ENCODE results near the gene RMND5B.

The RMND5B gene

DNA sequence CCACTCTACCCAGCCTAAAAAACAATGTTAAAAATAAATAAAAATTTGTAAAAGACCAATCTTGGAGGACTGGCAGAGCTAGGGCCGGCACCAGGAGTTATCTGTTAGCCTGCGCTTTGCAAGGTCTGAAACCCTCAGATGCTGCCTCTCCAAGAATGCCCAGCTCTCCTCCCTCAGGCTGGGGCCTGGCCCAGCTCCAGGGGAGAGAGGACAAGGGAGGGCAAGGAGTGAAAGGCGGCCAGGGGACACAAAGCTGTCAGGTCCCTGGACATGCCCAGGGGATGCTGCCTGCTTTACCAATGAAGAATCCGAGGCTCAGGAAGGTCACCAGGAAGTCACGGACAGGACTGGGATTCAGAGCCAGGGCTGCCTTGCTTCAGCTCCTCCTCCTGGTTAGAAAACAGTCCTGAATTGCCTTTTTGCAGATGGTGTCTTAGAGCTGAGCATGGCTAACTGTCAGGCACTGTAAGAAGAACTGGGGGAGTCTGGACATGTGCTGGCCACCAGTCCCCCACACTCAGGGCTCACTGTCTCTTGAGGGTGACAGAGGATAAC lies 23.0 kb upstream of the RMND5B start:
- TF ChIP-seq GATA3 (IDR thresholded peaks at IDR 0.05; ENCODE audit: low read depth, low read length) (no peak), GATA2 (IDR thresholded peaks at IDR 0.05; ENCODE audit: low read depth, low read length) (no peak)

DNA sequence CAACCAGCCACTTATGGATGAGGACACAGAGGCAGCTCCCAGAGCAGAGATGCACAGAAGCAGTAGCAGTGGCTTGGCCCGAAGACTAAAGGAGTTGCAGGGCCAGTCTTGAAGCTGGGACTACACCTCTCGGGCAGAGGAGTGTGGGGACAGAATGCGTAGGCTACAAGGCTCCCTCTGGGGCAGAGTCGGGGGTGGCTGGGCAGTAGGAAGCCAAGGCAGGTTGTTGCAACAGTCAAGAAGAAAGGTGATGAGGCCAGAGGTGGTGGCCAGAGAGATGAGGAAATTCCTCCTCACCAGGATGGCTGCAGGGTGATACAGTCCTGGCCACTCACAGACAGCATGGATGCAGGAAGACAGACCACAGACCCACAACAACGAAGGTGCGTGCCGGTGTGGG lies 22.4 kb upstream of the RMND5B start:
- no peak for TF ChIP-seq GATA2 (IDR thresholded peaks at IDR 0.05; ENCODE audit: low read depth, low read length)
- TF ChIP-seq GATA3 (IDR thresholded peaks at IDR 0.05; ENCODE audit: low read depth, low read length), result no peak

DNA sequence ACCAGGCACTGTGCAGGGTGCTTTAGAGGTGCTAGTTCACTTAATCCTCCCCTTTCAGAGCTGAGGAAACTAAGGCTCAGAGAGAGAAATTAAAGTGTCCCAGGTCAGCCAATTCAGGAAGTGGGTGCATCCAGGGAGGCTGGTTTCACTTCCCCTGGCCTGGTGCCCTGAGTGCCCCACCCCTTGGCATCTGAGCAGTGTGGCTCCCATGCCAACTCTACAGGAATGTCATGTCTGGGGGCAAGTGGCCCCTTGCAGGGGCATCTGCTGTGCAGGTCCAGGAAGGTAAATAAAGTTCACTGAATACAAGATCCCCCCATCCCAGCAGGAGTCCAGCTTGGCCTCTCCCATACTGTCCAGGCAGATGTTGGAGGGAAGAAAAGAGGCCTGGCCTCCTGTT lies 21.8 kb upstream of the RMND5B start:
- no peak for TF ChIP-seq GATA3 (IDR thresholded peaks at IDR 0.05; ENCODE audit: low read depth, low read length)
- TF ChIP-seq GATA2 (IDR thresholded peaks at IDR 0.05; ENCODE audit: low read depth, low read length), result no peak

DNA sequence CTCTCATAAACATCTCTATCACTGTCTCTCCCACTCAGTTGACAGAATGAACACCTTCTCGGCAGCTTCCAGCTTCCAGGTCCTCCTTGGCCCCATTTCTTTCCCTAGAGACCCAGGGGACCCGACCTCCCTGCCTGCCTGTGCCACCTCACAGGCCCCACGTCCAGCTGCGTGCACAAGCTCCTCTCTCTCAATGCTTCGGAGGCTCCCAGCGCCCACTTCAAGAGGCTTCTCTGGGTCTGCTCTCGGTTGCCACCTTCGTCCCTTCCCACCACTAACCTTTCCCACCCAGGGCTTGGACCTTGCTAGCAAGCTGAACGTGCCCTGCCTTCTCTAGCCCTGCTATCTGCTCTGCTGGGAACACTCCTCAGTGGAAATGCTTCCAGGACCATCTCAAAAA lies 20.3 kb upstream of the RMND5B start:
- TF ChIP-seq GATA3 (IDR thresholded peaks at IDR 0.05; ENCODE audit: low read depth, low read length) (no peak), GATA2 (IDR thresholded peaks at IDR 0.05; ENCODE audit: low read depth, low read length) (no peak)

DNA sequence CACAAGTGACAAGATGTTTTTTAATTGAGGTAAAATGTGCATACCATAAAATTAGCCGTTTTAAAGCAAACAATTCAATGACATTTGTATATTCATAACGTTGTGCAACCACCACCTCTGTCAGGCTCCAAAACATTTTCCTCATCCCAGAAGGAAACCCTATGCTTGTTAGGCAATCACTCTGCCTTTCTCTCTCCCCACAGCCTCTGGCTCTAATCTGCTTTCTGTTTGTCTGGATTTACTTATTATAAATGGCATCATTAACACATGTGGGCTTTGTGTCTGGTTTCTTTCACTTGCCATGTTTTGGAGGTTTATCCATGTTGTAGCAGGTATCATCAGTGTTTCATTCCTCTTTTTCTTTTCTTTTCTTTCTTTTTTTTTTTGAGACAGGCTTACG lies 18.9 kb upstream of the RMND5B start:
- TF ChIP-seq GATA2 (IDR thresholded peaks at IDR 0.05; ENCODE audit: low read depth, low read length) (no peak), GATA3 (IDR thresholded peaks at IDR 0.05; ENCODE audit: low read depth, low read length) (no peak)

DNA sequence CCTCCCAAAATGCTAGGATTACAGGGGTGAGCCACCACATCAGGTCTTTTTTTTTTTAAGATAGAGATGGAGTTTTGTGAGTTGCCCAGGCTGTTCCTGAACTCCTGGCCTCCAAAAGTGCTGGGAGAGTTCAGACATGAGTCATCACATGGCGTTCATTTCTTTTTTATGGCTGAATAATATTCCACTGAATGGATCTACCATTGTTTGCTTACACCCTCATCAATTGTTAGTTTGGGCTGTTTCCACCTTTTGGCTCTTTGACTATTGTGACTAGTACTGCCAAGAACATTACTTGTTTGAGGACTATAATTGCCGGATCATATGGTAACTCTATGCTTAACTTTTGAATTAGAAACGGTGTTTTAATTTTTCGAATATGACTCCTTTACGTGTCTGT lies 18.3 kb upstream of the RMND5B start:
- no peak for TF ChIP-seq GATA2 (IDR thresholded peaks at IDR 0.05; ENCODE audit: low read depth, low read length)
- TF ChIP-seq GATA3 (IDR thresholded peaks at IDR 0.05; ENCODE audit: low read depth, low read length), result no peak

DNA sequence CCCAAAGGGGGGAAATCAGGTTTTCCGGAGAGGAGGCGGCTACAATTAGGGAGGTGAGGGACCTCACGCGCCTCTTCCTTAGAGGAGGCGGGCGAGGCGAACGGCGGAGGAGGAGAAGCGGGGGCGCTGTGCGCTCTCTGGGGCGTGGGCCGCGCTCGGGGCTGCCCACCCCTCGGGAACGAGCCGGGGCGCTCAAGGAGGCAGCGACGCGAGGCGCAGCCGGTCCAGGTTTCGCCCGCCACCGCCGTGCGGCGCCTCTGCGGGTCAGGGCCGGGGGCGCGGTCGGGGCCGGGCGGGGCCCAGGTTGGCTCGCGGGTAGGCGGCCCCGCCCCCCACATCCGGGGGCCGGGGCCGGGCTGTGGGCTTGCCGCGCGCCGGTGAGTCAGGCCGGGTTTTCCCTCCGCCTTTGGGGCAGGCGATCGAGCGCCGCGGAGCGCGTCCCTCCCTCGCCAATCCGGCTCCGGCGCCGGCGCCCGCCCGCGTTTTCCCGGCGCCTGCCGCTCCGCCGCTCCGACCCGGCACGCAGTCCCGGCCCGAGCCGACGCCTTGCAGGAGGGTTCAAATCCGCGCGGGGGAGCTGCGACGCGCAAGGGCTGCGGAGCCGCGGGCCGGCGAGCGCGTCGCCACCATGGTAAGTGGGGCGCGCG lies 17.6 kb upstream of the RMND5B start, which contains the start of gene N4BP3:
N4BP3 (plus strand) TSS at position 392 of the 647 bp plus-strand sequence. CDS start 6,052 bp downstream, outside the sequence.
- TF ChIP-seq GATA3 (IDR thresholded peaks at IDR 0.05; ENCODE audit: low read depth, low read length) (no peak), GATA2 (IDR thresholded peaks at IDR 0.05; ENCODE audit: low read depth, low read length) (no peak)

DNA sequence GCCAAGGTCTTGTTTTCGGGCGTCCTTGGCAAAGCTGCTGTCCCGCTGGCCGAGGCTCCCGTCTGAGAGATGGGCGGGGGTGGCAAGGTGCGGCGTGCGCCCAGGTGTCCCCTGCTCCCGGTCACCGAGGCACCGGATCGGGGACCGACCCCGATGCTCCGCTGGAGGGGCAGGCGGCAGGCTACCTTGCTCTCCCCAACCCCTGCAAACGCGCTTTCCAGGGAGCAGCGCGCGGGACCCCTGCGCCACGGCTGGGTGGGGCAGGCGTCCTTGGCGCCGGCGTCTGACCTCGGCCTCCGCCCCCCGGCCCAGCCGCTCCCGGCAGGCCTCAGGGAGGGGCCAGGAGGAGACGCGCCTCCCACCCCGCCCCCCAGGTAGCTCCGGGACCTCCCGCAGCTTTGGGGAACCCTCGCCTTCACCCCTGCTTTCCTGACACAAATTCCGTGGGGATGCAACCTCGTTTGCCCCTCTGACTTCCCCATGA lies 16.9 kb upstream of the RMND5B start:
- TF ChIP-seq GATA2 (IDR thresholded peaks at IDR 0.05; ENCODE audit: low read depth, low read length), result no peak
- TF ChIP-seq GATA3 (IDR thresholded peaks at IDR 0.05; ENCODE audit: low read depth, low read length), result no peak

DNA sequence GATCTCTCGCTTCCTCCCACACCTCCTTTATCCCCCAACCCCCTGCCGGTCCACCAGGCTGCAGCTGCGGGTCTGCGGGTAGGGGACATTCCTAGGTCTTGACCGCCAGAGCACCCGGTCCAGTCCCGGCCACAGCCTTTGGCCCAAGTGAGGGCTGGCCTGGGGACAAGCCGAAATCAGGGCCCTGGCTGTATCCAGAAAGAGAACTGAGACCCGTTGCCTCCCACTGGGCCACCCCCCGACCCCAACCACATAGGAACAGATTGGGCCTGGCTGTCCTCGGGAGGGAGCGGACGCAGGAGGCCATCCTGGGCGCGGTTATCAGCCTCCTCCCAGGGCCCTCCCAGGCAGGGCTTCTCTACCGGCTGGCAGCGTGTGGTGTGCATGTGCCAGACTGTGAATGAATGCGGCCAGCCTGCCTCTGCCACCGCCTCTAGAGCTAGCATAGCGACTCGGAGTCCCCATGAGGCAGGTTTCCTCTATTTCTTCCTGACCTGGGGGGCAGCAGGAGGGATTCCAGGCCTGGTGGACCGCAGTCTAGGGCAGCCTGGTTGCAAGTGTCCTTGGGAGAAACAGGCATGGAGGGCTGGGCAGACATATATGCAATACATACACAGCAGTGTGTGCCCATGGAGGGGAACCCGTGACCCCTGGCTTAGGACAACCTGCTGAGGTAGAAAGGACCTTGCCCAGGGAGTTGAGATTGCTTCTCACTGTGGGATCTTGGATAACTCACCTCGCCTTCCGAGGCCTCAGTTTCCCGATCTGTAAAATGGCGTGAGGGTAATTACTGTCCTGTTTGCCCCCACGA lies 16.3 kb upstream of the RMND5B start:
- TF ChIP-seq GATA3 (IDR thresholded peaks at IDR 0.05; ENCODE audit: low read depth, low read length) (no peak), GATA2 (IDR thresholded peaks at IDR 0.05; ENCODE audit: low read depth, low read length) (no peak)

DNA sequence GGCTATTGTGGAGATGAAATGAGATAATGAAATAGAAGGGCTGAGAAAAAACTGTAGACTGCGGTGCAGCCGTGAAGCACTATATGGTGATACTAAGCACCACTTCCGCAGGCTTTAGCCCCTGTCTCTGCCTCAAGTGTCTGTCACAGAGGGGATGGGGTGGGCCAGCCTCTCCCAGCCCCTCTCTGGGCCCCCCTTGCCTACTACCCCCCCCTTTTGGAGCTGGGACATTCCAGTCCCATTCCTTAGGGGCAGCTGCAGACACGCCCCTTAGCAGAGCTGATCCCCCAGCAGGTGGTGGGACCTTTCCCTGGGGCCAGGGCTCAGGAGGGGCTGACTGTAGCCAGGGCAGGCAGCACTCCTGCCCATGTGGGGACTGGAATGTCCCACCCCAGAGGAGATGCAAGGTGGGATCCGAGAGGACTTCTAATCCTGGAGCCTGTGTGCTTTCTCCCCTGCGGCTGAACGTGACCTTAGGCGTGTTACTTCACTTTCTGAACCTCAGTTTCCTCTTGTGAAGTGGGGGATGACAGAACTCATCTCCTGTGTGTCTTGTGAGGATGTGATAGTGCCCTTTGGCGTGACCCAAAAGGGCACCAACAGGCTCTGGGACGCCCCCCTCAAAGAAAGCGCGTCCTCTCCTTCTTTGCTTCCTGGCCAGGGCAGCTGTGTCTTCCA lies 15.5 kb upstream of the RMND5B start:
- no peak for TF ChIP-seq GATA3 (IDR thresholded peaks at IDR 0.05; ENCODE audit: low read depth, low read length)

DNA sequence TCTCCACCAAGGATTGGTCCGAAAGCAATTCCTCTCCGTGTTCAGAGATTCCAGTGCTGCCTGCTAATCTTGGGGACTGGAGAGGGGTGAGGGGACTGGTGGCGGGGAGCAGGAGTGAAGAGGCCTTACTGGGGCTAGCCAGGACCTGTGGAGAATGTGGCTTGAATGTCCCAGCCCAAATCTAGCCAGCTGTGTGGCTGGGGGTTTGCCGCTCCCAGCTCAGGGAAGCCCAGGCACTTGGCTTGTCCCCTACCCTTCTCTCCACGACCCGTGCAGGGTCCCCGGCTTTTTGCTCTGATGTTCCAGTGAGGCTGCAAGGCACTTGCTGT lies 15.0 kb upstream of the RMND5B start:
- no peak for TF ChIP-seq GATA3 (IDR thresholded peaks at IDR 0.05; ENCODE audit: low read depth, low read length)
- no peak for TF ChIP-seq GATA2 (IDR thresholded peaks at IDR 0.05; ENCODE audit: low read depth, low read length)

DNA sequence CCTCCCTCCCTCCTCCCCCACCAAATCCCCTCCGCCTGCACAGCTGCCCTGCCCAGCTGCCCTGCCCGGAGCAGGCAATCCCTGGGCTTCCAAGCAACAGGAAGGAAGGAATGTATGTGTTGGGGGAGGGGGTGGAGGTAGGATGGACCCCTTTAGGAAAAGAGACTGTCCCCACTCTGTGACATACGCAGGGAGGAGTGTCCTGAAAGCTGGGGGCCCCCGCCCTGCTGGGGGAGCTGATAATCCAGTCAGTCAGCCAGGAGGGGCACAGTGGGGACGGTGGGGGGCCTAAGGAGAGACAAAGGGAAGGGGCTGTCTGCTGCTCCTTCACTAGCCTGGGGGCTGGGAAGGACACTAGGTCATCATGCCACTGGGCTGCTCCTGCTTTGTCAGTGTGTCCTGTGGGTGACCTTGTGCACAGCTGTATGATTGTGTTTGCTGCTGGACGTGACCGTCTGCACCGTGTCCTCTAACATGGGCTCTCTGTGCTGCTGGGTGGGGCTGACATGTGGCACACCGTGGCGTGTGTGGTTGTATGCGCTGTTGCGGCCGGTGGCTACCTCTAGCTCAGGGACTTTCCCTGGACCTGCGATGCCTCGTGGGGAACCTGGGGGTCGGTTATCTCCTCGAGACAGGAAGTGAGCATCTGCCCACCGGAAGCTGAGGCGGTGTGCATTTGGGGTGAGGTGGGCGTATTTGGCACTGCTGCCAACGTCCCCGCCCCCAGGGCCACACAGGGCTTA lies 14.5 kb upstream of the RMND5B start:
- TF ChIP-seq GATA2 (IDR thresholded peaks at IDR 0.05; ENCODE audit: low read depth, low read length), result no peak
- no peak for TF ChIP-seq GATA3 (IDR thresholded peaks at IDR 0.05; ENCODE audit: low read depth, low read length)

DNA sequence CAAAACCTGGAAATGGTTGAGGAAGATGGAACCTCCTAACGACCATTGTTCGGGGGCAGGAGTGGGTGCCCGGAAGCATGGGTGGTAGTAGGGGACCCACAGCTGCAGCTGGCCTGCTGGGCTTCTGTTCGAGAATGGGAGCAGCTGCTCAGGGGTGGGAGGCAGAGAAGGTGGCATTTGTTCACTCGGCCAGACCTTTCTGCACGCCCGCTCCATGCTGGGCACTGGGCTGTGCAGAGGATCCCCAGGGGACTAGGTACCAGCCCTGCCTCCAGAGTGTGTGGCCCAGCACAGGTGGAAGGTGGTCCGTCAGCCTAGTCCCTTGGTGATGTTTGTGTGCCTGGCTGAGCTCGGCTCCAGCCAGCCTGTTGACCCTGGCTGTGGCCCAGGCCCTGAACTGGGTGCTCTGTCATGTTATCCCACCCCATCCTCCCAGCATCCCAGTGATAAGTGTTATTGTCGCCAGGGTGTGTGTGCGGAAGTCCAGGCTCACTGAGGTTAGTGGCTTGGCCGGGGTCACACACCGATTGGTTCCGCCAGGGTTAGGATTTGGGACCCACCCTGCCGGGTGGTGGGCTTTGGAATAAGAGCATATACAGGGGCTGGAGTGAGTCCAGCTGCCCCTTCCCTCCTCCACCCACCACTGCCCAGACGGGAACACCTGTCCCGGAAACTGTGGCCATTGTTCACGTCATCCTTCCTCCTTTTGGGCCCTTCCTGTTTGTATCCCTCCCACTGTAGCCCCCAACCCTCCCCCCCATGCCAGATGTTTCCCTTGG lies 12.7 kb upstream of the RMND5B start:
- no peak for TF ChIP-seq GATA3 (IDR thresholded peaks at IDR 0.05; ENCODE audit: low read depth, low read length)
